ENCODE data around the gene TRMT61B. TPM values are rescaled to one million over a fixed set of nuclear protein-coding genes. Genes with fewer than 3 reads are reported as not detected.

TRMT61B gene
- total RNA-seq, 1 donor from 2014 or later = 21.9 TPM

DNA sequence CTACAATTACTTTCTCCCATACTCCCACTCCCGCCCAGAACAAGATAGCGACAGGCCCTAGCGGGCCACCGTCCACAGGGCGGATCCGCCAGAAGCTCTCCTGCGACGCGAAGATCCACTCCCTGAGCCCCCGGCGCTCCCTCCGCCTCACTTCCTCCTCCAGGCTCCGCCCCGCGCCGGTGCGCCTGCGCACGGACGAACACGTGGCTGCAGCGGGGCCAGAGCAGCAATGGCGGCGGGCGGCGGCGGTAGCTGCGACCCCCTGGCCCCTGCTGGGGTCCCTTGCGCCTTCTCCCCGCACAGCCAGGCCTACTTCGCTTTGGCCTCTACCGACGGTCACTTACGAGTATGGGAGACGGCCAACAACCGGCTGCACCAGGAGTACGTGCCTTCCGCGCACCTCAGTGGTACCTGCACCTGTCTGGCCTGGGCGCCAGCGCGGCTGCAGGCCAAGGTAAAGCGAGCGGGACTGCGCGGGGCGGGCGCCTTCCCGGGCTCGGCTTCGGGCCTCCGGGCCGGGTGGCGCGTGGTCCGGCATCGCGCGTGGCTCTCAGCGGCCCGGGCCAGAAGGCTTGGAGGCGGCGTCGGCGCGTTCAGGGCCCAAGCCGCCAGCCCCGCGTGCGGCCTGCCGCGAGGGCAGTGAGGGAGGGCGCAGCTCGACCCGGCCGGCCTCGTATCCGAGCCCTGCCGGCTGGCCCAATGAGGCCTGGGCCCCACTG, 24.5 kb upstream of the TRMT61B start, which contains the start of gene WDR43:
Gene WDR43 (plus strand): TSS at position 198 of the 719 bp plus-strand sequence. CDS start 32 bp downstream, at position 230.
- Histone ChIP-seq H3K9me3 (replicated peaks) (no peaks in the 10 kb centered on the region), H3K27me3 (ENCODE audit: low read depth) (no peaks in the 10 kb centered on the region), H3K27ac (replicated peaks) (peak within 1 kb of the TSS; percentile 81), H3K36me3 (no peaks in the 10 kb centered on the region), H3K4me1 (peaks cover 44% of the 10 kb centered on the region), H3K4me3 (peak within 1 kb of the TSS; percentile 100)
- intact Hi-C loops (cut with micrococcal nuclease) = no loop called here
- DNase-seq = peak; percentile 97
- TF ChIP-seq, protein P1, sequence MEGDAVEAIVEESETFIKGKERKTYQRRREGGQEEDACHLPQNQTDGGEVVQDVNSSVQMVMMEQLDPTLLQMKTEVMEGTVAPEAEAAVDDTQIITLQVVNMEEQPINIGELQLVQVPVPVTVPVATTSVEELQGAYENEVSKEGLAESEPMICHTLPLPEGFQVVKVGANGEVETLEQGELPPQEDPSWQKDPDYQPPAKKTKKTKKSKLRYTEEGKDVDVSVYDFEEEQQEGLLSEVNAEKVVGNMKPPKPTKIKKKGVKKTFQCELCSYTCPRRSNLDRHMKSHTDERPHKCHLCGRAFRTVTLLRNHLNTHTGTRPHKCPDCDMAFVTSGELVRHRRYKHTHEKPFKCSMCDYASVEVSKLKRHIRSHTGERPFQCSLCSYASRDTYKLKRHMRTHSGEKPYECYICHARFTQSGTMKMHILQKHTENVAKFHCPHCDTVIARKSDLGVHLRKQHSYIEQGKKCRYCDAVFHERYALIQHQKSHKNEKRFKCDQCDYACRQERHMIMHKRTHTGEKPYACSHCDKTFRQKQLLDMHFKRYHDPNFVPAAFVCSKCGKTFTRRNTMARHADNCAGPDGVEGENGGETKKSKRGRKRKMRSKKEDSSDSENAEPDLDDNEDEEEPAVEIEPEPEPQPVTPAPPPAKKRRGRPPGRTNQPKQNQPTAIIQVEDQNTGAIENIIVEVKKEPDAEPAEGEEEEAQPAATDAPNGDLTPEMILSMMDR (IDR thresholded peaks at IDR 0.05; ENCODE audit: borderline replicate concordance) = no peak

DNA sequence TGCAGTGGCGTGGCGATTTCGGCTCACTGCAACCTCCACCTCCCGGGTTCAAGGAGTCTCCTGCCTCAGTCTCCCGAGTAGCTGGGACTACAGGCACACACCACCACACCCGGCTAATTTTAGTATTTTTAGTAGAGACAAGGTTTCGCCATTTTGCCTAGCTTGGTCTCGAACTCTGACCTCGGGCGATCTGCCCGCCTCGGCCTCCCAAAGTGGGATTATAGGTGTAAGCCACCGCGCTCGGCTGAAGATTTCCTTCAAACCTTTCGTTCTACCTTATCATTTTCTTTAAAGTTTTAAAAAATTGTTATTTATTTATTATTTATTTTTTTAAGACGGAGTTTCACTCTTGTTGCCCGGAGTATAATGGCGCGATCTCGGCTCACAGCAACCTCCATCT, 23.4 kb upstream of the TRMT61B start:
- DNase-seq = peak; percentile 19
- H3K9me3 ChIP-seq (replicated peaks) = no peaks in the 10 kb centered on the region
- H3K4me3 ChIP-seq = no peak overlapping the region
- intact Hi-C loops (cut with micrococcal nuclease) = no loop called here
- H3K27me3 ChIP-seq (ENCODE audit: low read depth) = no peaks in the 10 kb centered on the region
- TF ChIP-seq, protein P1 (IDR thresholded peaks at IDR 0.05; ENCODE audit: borderline replicate concordance) = no peak
- no peaks in the 10 kb centered on the region for H3K36me3 ChIP-seq
- peaks cover 43% of the 10 kb centered on the region for H3K4me1 ChIP-seq
- H3K27ac ChIP-seq (replicated peaks) = no peak overlapping the region

DNA sequence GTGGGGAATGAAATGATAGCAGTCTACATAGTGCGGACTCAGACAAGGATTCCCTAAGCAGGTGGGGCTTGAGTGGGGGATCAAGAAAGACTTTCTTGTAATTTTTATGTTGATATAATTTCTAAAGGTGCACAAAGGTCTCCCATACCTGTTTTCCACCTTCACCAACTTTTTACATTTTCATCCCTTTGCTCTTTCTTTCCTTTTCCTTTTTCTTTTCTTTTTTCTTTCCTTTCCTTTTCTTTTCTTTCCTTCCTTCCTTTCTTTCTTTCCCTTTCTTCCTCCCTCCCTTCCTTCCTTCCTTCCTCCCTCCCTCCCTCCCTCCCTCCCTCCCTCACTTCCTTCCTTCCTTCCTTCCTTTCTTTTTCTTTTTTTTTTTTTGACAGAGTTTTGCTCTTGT, 10.1 kb upstream of the TRMT61B start:
- Histone ChIP-seq H3K9me3 (replicated peaks) (no peaks in the 10 kb centered on the region), H3K4me3 (no peak overlapping the region), H3K27ac (replicated peaks) (no peak overlapping the region), H3K27me3 (ENCODE audit: low read depth) (peaks cover 50% of the 10 kb centered on the region), H3K36me3 (no peaks in the 10 kb centered on the region), H3K4me1 (no peaks in the 10 kb centered on the region)
- TF ChIP-seq, protein P1 (IDR thresholded peaks at IDR 0.05; ENCODE audit: borderline replicate concordance) = no peak
- intact Hi-C loops (cut with micrococcal nuclease) = no loop called here
- DNase-seq = no peak

DNA sequence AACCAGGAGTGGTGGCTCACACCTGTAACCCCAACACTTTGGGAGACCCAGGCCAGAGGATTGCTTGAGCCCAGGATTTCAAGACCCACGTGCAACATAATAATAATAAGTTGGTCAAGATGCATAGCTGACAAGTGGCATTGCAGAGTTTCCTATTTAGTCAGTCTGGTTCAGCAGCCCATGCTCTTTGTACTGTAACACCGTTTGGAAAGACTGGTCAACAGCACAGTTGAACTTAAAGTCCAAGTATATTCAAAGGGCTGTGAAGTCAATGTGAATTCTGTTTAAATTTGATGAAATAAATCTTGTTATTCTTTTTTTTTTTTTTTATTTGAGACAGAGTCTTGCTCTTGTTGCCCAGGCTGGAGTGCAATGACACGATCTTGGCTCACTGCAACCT, 1.5 kb upstream of the TRMT61B start:
- H3K4me3 ChIP-seq = no peak overlapping the region
- H3K27ac ChIP-seq (replicated peaks) = no peak overlapping the region
- no peaks in the 10 kb centered on the region for H3K9me3 ChIP-seq (replicated peaks)
- peaks cover 43% of the 10 kb centered on the region for H3K4me1 ChIP-seq
- DNase-seq = no peak
- peaks cover 12% of the 10 kb centered on the region for H3K27me3 ChIP-seq (ENCODE audit: low read depth)
- intact Hi-C loops (cut with micrococcal nuclease) = no loop called here
- H3K36me3 ChIP-seq = no peaks in the 10 kb centered on the region
- TF ChIP-seq, protein P1 (IDR thresholded peaks at IDR 0.05; ENCODE audit: borderline replicate concordance) = no peak

DNA sequence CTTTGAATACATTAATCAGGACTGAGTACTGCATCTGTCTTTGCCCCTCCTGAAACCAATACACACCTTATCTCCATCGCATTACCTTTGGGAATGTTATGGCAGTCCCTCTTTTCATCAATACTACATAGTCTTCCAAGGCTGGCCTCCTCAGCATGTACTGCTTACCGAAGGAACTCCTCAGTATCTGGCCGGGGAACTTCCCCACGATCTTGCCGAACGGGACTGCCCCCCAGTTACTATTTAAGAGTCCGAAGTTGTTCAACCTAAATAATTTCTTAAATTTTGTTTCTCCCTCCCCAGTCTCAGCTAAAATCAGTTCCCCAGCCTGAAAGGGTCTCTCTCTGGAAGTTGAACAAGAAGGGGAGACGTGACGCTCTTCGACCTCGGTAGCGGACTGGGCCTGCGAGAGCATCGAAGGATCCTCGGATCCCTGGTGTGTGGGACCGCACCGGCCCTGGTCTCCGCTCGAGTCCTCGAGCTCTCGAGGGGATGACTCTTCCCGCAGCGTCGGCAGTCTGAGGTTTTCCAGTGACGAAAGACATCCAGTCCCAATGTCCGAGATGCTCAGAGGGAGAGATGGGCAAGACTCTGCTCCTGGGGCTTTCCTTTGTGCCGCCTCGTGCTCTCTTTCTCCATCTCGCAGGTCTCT, 489 bp downstream of the TRMT61B start:
- H3K4me1 ChIP-seq = peaks cover 55% of the 10 kb centered on the region
- TF ChIP-seq, protein P1 (IDR thresholded peaks at IDR 0.05; ENCODE audit: borderline replicate concordance) = no peak
- no peak for DNase-seq
- intact Hi-C loops (cut with micrococcal nuclease) = no loop called here
- peak overlapping the region; percentile 85 for H3K4me3 ChIP-seq
- peaks cover 2% of the 10 kb centered on the region for H3K36me3 ChIP-seq
- H3K9me3 ChIP-seq (replicated peaks) = no peaks in the 10 kb centered on the region
- H3K27ac ChIP-seq (replicated peaks) = peak overlapping the region; percentile 91
- no peaks in the 10 kb centered on the region for H3K27me3 ChIP-seq (ENCODE audit: low read depth)
